Tibial nerve (tissue), 4 donors: Measurements from ENCODE around the gene KLHL17. TPM values are rescaled to one million over a fixed set of nuclear protein-coding genes. Genes with fewer than 3 reads are reported as not detected.

Experiments used
- DNase-seq, 2 donors: peaks; one replicate each; pipeline ENCODE4 v3.0.0-alpha.2; 2019; ENCODE audit warnings: low spot score in 2 of 2
- H3K27ac ChIP-seq, 4 donors: fragments of 200-600 bp; sonication (generic) in 3 of 4; one replicate each; pipeline ENCODE4 v1.5.1; 2017 to 2019; ENCODE audit warnings: mild to moderate bottlenecking in 1 of 4
- H3K27me3 ChIP-seq, 2 donors: fragments of 200-600 bp; sonication (generic) in 1 of 2; one replicate each; pipeline versions ENCODE4 v1.5.1 to v1.6.0; 2017 to 2019
- H3K36me3 ChIP-seq, 3 donors: fragments of 200-600 bp; sonication (generic); one replicate each; pipeline ENCODE4 v1.5.1; 2018 to 2019
- H3K4me1 ChIP-seq, 4 donors: fragments of 200-600 bp; sonication (generic) in 3 of 4; one replicate each; pipeline ENCODE4 v1.5.1; 2017 to 2019
- H3K4me3 ChIP-seq, 4 donors: fragments of 200-600 bp; sonication (generic) in 3 of 4; one replicate each; pipeline ENCODE4 v1.5.1; 2017 to 2019; ENCODE audit warnings: mild to moderate bottlenecking in 1 of 4, moderate library complexity in 1 of 4
- H3K9me3 ChIP-seq, 4 donors: fragments of 200-600 bp; sonication (generic) in 3 of 4; one replicate each; pipeline ENCODE4 v1.5.1; 2017 to 2019
- EP300 ChIP-seq, 2 donors: sonication (generic); formaldehyde crosslinking; IDR thresholded peaks; one replicate each; pipeline ENCODE4 v1.6.1; 2017; ENCODE audit warnings: antibody characterized with exemption in 2 of 2, mild to moderate bottlenecking in 1 of 2
- POLR2A ChIP-seq, 2 donors: fragments of 450-650 bp; IDR thresholded peaks; one replicate each; pipeline ENCODE4 v1.6.1; 2017; ENCODE audit warnings: antibody characterized with exemption in 2 of 2, mild to moderate bottlenecking in 2 of 2, moderate library complexity in 2 of 2
- WGBS, 2 donors: methylation state at CpG; one replicate each; pipeline ENCODE4 v1.1.5; 2018; 5-methylcytosine and 5-hydroxymethylcytosine counted together
- total RNA-seq, 4 donors: library from RNA; depleted of rRNA; stranded (reverse); fragments of >200 nt; gene quantifications; one replicate each; pipeline ENCODE4 v1.1.0, GENCODE V29; 2016
- TF ChIP-seq, protein P1 (sequence below), 5 experiments: fragments of 200-600 bp in 3 of 5; fragments of 450-650 bp in 2 of 5; sonication (generic) in 3 of 5; IDR thresholded peaks; one replicate each; pipeline ENCODE4 v1.5.1; 2016 to 2019; ENCODE audit warnings: antibody characterized with exemption in 5 of 5, mild to moderate bottlenecking in 3 of 5, moderate library complexity in 2 of 5

KLHL17 gene
- total RNA-seq, 4 donors from 2014 or later = 4.2 to 19.2 (median 11.9) TPM

DNA sequence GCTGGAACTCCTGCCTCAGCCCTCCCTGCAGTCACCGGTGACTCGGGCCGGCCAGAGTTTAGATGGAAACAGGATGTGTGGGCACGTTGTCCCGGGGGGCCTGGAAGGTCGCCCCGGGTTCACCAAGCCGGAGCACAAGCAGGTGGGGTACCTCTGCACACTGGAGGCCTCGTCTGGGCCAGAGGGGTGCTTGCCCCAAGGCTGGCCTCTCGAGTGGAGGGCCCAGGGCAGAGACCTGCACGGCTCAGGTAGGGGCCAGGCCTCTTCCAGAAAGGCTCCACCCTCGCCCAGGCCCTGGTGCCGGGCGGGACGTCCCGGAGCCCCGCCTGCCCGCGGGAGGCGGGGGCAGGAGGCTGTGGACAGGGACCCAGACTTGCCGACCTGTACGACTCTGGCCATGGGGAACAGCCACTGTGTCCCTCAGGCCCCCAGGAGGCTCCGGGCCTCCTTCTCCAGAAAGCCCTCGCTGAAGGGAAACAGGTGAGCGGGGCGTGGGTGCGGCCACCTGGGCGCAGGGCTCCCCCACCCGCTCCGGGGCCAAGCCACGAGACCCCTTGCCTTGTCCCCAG lies 5.8 kb downstream of the KLHL17 start, which contains the start of gene PLEKHN1:
Gene PLEKHN1, plus strand, starts transcription at position 348 of the 569 bp plus-strand sequence. Its CDS starts 50 bp downstream, at position 398.
- Histone ChIP-seq H3K4me3 (peak within 1 kb of the TSS; percentile 27 to 71 (median 56)), H3K9me3 (no peaks in the 10 kb centered on the region), H3K27ac (peak within 1 kb of the TSS in 2 of 4 donors; percentile 48 to 67), H3K4me1 (peaks cover 0 to 23% (median 13%) of the 10 kb centered on the region in 4 donors), H3K27me3 (peaks cover 2 to 47% of the 10 kb centered on the region in 2 donors), H3K36me3 (peaks cover 0 to 30% (median 0%) of the 10 kb centered on the region in 3 donors)
- TF ChIP-seq POLR2A (IDR thresholded peaks at IDR 0.05) = no peak
- TF ChIP-seq, protein P1, sequence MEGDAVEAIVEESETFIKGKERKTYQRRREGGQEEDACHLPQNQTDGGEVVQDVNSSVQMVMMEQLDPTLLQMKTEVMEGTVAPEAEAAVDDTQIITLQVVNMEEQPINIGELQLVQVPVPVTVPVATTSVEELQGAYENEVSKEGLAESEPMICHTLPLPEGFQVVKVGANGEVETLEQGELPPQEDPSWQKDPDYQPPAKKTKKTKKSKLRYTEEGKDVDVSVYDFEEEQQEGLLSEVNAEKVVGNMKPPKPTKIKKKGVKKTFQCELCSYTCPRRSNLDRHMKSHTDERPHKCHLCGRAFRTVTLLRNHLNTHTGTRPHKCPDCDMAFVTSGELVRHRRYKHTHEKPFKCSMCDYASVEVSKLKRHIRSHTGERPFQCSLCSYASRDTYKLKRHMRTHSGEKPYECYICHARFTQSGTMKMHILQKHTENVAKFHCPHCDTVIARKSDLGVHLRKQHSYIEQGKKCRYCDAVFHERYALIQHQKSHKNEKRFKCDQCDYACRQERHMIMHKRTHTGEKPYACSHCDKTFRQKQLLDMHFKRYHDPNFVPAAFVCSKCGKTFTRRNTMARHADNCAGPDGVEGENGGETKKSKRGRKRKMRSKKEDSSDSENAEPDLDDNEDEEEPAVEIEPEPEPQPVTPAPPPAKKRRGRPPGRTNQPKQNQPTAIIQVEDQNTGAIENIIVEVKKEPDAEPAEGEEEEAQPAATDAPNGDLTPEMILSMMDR (IDR thresholded peaks at IDR 0.05) = no peak
- no peak for TF ChIP-seq EP300 (IDR thresholded peaks at IDR 0.05)
- no peak for DNase-seq
- whole genome bisulfite sequencing, 2 donors = 7 to 15% methylated on average over 14 to 23 of the region's 31 CpGs

DNA sequence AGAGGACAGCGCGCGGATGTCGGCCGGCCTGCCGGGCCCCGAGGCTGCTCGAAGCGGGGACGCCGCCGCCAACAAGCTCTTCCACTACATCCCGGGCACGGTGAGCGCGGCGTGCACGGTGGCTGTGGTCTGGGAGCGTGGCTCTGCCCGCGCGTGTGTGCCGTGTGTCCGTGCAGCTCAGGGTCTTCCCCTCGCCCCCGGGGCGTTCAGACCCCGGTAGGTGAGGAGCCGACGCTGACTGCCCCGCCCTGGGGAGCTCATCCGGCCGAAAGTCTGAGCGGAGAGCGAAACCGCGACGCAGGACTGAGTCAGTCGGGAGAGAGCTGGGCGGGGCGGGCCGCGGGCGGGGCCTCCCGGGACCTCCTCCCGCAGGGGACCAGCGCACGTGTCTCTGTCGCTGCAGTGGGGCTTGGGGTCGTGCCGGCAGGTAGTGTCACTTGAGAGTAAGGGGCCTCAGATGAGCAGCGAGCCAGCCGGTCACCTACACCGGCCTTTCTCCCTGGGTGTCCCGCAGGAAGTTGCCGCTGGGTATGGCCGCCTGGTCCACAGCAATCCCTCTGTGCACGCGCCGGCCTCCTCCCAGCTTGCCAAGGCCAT lies 6.4 kb downstream of the KLHL17 start:
- 0 to 1% methylated on average over 20 to 25 of the region's 60 CpGs for WGBS, 2 donors
- Histone ChIP-seq H3K36me3 (peaks cover 0 to 30% (median 0%) of the 10 kb centered on the region in 3 donors), H3K9me3 (no peaks in the 10 kb centered on the region), H3K27ac (peak overlapping the region in 2 of 4 donors; percentile 48 to 67), H3K4me3 (peak overlapping the region; percentile 27 to 71 (median 56)), H3K4me1 (peaks cover 0 to 17% (median 13%) of the 10 kb centered on the region in 4 donors), H3K27me3 (peaks cover 2 to 53% of the 10 kb centered on the region in 2 donors)
- peak in 1 of 2 donors; percentile 41 for DNase-seq
- TF ChIP-seq EP300 (IDR thresholded peaks at IDR 0.05) = no peak
- TF ChIP-seq, protein P1 (IDR thresholded peaks at IDR 0.05) = no peak
- no peak for TF ChIP-seq POLR2A (IDR thresholded peaks at IDR 0.05)

DNA sequence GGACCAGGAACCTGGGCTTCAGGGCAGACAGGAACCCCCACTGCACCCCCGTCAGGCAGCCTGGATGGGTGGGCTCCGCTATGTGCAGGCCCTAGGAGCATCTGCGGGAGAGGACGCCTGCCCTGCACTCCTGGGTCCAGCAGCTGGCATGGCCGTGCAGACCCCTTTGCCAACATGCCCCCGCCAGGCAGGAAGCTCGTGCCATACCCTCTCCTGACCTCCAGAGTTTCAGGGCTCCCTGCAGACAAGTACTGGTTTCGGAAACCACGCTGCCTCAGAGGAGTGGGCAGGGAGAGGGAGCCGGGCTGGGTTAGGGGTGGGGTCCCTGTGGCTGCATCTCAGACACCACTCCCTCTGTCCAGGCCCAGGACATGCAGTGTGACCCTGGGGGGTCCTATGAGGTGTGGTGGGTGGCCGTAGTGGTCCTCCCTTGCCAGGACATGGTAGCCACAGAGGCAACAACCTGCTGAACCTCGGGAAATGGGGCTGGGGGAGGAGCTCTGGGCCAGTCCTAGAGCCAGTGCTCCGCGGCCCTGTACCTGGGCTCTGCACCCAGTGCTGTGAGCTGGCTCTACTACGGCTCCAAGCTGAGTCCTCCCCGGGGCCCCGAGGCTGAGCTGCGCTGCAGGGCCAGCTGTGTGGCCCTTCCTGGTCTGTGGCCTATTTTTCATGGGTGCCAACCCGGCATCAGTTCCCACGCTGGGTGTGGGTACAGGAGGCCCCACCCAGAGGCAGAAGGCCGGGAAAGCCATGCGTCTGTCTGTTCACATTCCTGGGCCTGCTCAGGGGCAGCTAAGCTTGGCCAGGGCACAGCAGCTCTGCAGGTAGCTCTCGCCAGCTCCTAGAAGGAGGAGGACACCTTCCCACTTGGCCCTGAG lies 7.3 kb downstream of the KLHL17 start:
- H3K4me3 ChIP-seq = peak overlapping the region in 1 of 4 donors; percentile 64
- WGBS, 2 donors = 74 to 83% methylated on average over 7 to 23 of the region's 23 CpGs
- peaks cover 2 to 62% of the 10 kb centered on the region in 2 donors for H3K27me3 ChIP-seq

DNA sequence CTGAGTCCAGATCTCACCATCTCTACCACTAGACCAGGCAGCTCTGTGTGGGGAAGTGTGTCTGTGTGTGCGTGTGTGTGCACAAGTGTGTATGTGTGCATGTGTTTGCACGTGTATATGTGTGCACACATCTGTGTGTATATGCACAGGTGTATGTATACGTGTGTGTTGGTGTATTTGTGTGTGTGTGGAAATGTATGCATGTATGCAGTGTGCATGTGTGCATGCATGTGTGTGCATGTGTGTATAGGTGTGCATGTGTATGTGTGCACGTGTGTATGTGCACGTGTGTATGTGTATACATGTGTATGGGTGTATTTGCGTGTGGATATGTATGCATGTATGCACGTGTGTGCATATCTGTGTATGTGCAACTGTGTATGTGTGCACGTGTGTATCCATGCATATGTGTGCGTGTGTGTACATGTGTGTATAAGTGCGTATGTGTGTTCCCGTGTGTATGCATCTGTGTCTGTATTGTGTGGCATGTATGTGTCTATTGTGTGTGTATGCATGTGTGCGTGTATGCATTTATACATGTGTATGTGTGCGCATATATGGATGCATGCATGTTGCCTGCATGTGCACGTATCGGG lies 9.0 kb downstream of the KLHL17 start:
- TF ChIP-seq, protein P1 (IDR thresholded peaks at IDR 0.05) = no peak
- no peak for TF ChIP-seq EP300 (IDR thresholded peaks at IDR 0.05)
- no peak for TF ChIP-seq POLR2A (IDR thresholded peaks at IDR 0.05)

More for the DNA sequence above, 7.3 kb downstream of the KLHL17 start:
- Histone ChIP-seq H3K27ac (no peak overlapping the region), H3K36me3 (peaks cover 0 to 24% (median 0%) of the 10 kb centered on the region in 3 donors), H3K9me3 (no peaks in the 10 kb centered on the region), H3K4me1 (peaks cover 0 to 17% (median 13%) of the 10 kb centered on the region in 4 donors)
- TF ChIP-seq POLR2A (IDR thresholded peaks at IDR 0.05) = no peak
- no peak for DNase-seq

More for the DNA sequence above, 9.0 kb downstream of the KLHL17 start:
- WGBS, 2 donors = 82% methylated on average over 15 of the region's 15 CpGs
- H3K4me3 ChIP-seq = no peak overlapping the region
- no peak overlapping the region for H3K27ac ChIP-seq
- no peaks in the 10 kb centered on the region for H3K9me3 ChIP-seq
- H3K36me3 ChIP-seq = peaks cover 0 to 8% (median 0%) of the 10 kb centered on the region in 3 donors
- peaks cover 0 to 17% (median 13%) of the 10 kb centered on the region in 4 donors for H3K4me1 ChIP-seq
- no peak for DNase-seq
- H3K27me3 ChIP-seq = peaks cover 2 to 78% of the 10 kb centered on the region in 2 donors
